Fibroblast of skin of scalp (primary cell): Measurements from ENCODE around the gene SH3BP5. TPM values are rescaled to one million over a fixed set of nuclear protein-coding genes. Genes with fewer than 3 reads are reported as not detected.
"Not testable (repeated sequence)": the region's sequence is repeated elsewhere in the genome, so short reads cannot be mapped to it uniquely, and the experiment has no call there.

Source experiments
- DNase-seq: peaks from one replicate; pipeline ENCODE4 v3.0.0-alpha.2; 2013
- polyA plus RNA-seq, 2 experiments: library from polyadenylated mRNA; unstranded; fragments of 120-200 nt; gene quantifications; one replicate each; pipeline ENCODE4 v1.2.1, GENCODE V29; 2013; ENCODE audit not compliant: insufficient read length in 2 of 2

SH3BP5 gene, protein sequence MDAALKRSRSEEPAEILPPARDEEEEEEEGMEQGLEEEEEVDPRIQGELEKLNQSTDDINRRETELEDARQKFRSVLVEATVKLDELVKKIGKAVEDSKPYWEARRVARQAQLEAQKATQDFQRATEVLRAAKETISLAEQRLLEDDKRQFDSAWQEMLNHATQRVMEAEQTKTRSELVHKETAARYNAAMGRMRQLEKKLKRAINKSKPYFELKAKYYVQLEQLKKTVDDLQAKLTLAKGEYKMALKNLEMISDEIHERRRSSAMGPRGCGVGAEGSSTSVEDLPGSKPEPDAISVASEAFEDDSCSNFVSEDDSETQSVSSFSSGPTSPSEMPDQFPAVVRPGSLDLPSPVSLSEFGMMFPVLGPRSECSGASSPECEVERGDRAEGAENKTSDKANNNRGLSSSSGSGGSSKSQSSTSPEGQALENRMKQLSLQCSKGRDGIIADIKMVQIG
- 20.1 TPM for polyA plus RNA-seq (2013, experiment 1 of 2; ENCODE audit: insufficient read length)
- 20.1 TPM for polyA plus RNA-seq (2013, experiment 2 of 2; ENCODE audit: insufficient read length)

DNA sequence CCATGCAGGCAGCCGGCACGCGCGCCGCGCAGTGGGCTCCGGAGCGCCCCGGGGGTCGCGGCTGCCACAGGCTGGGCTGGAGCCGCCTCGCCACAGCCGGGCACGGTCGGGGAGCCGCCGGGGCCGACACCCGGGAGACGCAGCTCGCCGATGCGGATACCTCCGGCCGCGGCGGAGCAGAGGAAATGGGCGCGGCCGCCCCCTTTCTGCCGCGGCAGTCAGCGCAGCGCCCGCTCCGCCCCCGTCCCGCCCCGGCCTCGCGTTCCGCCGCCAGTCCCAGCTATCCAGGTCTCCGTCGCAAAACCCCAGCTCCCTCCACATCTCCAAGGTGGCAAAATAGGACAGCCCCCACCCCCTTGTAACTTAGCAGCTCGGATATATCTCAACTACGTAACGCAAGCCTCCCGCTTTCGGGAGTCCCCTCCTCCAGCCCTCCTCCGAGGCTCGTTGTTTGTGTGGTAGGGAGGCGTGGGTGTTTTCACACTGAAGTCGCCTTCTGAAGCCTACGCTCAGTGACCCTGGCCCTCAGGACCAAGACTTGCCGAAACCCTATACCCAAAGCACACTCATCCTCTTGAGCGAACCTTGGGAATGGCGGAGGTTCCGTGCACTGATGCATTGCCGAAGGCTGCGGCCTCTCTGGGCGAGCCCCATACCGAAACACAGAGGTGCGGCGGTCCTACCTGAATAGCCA lies at the start of gene SH3BP5:
TSS of gene SH3BP5 (minus strand) at position 182 of the 694 bp plus-strand sequence. CDS start at position 4, 178 bp downstream.
- peak; percentile 70 for DNase-seq

DNA sequence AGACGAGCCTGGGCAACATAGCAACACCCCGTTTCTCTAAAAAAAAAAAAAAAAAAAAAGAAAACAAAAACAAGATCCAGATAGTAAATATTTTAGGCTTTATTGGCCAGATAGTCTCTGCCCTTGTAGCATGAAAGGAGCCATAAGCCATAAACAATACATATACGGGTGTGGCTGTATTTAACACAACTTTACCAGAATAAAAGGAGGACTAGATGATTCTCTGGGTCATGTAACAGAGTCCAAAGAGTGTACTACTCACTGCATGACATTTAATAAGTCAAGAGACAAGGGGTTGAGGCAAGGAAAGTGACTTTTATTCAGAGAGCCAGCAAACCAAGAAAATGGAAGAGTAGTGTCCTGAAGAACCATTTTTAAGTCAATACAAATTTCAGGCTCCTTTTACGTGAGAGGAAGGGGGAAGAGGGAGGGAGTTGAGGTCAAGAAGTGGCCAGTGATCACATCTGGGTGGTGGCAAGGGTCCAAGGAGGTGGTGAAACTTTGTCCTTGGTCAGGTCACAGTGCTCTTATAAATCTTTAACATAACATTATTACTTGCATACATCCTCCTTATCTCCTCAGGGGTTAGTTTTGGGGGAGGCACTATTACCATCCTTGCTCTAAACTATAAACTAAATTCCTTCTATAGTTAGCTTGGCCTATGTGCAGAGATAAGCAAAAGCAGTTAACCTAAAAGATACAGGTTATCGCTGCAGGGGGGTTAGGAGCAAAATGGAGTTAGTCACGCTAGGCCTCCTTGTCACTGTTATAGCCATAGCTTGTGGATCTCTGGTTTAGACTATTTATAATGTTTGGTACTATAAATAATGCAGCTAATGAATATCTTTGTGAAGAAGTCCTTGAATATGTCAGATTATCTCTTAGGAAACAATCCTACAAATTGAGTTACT lies 48.8 kb upstream of the SH3BP5 start:
- no peak for DNase-seq

- DNase-seq: peak; percentile 96
Measured at GRCh38 chr3:15377961-15378791, 45.8 kb upstream of the SH3BP5 start.

GRCh38 chr3:15375461-15376000 lies 43.1 kb upstream of the SH3BP5 start:
- DNase-seq: no peak

DNA sequence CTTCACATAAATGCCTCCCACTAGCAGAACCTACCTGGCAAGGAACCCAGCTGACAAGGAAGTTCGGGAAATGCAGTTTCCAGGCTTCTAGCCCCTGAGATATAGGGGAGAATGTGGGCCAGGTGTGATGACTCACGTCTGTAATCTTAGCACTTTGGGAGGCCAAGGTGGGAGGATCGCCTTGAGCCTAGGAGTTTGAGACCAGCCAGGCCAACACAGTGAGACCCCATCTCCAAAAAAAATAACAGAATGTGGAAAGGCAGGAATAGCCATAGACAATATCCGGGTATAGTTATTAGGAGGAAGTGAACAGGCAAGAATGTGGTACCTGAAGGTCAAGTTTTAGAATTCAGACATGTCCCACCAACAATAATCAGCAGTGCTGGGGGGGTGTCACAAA lies 40.5 kb upstream of the SH3BP5 start:
- no peak for DNase-seq

DNA sequence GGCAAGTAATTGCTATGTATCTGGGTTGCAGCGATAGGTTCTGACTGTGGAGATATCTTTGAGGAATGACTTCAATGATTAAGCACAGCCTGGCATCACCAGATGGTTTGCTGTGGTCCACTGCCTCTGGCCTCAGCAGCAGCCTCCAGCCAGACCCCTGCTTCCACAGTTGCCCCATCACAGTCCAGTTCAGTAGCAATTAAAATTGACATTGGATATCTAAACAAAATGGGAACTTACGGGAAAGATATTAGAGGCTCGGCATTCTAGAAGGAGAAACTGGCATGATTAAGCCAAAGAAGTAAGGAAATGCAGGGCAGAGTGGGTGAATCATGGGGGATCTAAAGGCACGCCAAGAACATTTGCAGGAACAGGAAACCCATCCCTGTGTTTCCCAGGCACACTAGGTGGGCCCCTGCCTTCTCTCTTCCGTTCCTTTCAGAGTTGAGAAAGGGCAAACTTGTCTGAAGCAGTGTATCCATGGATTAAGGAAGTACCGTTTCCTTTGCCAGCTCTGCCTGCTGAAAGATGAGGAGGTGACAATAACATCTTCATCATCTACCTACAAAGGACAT lies 36.3 kb upstream of the SH3BP5 start:
- no peak for DNase-seq

- DNase-seq: peak; percentile 36
Measured at GRCh38 chr3:15367059-15367458, 34.7 kb upstream of the SH3BP5 start.

DNA sequence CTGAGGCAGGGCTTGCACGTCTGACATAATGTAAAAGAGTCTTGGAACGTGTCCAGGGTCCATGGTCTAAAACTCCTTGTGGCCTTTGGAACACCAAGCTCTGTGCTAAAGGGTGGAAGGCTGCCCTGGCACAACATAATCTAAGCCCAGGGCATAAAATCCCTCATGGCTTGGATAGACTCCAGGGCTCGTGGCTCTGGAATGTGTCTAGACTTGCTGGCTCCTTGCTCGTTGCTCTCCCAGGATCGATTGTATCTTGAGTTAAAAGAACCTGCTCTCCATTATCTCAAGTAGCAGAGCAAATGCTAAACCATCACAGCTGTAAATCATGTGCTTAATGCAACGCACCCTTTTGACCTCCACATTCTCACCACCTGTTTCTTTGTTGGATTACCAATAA lies 31.7 kb upstream of the SH3BP5 start:
- peak; percentile 59 for DNase-seq

DNA sequence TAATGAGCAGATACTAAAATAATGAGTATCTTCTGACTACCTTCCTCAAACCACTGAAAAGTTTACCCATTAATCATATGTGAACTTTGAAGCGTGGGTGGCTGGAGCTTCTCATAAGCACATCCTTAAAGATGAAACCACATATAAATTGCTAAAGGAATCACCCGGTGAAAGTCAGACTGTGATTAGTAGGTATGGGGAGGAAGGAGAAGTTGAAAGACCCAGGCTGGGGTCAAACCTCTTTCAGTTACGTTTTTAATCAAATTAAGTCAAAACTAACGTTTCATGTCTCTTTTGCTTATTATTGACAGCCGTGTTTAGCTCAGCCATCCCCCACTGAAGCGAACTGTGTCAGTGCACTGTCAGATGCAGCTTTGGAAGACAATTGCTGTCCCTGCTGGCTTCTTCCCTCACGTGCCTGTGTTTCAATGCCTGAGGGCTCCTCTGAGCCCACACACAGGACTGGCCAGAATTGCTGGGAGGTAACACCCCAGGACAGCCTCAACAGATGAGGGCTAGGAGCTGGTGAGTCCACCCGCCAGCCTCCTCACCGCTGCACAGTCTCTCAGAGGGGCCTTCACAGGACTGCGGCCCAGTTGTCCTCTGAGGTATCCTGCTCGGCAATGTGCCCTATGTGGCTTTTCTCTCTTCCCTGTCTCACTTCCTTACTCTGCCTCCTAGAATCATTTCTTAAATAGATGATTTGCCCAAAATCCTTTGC lies 29.3 kb upstream of the SH3BP5 start:
- peak; percentile 44 for DNase-seq

GRCh38 chr3:15360788-15361493 lies 28.6 kb upstream of the SH3BP5 start:
- peak; percentile 90 for DNase-seq

DNA sequence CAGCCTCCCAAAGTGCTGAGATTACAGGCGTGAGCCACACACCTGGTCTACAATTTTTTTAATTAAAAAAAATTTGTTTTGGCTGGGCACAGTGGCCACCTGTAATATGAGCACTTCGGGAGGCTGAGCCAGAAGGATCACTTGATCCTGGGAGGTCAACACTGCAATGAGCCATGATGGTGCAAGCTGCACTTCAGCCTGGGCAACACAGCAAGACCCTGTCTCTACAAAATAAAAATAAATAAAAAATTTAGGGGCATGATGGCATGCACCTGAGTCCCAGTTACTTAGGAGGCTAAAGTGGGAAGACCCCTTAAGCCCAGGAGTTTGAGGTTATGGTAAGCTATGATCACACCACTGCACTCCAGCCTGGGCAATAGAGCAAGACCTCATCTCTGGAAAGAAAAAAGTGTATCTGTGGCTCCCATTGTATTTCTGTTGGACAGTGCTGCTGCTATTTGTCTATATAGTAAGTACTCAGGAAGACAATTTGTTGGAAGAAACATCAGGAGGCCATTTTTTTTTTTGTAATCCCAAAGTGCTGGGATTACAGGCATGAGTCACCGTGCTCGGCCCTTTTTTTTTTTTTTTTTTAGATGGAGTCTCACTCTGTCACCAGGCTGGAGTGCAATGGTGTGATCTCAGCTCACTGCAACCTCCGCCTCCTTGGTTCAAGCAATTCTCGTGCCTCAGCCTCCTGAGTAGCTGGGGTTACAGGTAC lies 27.5 kb upstream of the SH3BP5 start:
- peak; percentile 54 for DNase-seq

DNA sequence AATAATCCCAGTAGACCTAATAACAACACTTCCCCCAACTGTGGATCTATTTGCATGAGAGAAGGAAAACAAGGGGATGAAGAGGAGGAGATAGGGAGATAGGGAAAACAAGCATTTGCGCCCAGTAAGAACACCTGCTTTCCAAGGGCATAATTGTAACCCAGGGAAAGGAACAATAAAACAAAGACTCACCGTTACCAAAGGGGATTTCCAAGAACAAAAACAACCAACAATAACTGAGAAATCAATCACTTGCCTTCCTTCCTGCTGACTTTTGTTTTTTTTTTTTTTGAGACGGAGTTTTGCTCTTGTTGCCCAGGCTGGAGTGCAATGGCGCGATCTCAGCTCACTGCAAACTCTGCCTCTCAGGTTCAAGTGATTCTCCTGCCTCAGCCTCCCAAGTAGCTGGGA lies 24.3 kb upstream of the SH3BP5 start:
- not testable (repeated sequence) for DNase-seq

- DNase-seq: peak; percentile 49
Measured at GRCh38 chr3:15356176-15356575, 23.8 kb upstream of the SH3BP5 start.

GRCh38 chr3:15355086-15355485 lies 22.7 kb upstream of the SH3BP5 start:
- DNase-seq: no peak

DNA sequence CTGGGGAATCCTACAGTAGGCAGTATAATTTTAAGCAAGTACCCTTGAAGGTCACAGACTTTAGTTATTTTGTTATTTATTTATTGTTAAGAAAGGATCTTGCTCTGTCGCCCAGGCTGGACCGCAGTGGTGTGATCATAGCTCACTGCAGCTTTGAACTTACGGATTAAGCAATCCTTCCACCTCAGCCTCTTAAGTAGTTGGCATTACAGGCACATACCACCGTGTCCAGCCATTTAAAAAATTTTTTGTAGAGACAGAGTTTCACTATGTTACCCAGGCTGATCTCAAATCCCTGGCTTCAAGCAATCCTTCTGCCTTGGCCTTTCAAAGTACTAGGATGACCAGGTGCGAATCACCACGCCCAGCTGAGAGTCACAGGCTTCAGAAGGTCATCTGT lies 22.1 kb upstream of the SH3BP5 start:
- no peak for DNase-seq

- DNase-seq: no peak
Measured at GRCh38 chr3:15350141-15350540, 17.8 kb upstream of the SH3BP5 start.

DNA sequence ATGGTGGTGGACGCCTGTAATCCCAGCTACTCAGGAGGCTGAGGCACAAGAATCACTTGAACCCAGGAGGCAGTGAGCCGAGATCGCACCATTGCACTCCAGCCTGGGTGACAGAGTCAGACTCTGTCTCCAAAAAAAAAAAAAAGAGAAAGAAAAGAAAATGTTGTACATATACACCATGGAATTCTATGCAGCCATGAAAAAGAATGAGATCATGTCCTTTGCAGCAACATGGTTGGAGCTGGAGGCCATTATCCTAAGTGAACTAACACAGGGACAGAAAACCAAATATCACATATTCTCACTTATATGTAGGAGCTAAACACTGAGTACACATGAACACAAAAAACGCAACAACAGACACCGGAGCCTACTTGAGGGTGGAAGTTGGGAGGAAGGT lies 17.1 kb upstream of the SH3BP5 start:
- not testable (repeated sequence) for DNase-seq

DNA sequence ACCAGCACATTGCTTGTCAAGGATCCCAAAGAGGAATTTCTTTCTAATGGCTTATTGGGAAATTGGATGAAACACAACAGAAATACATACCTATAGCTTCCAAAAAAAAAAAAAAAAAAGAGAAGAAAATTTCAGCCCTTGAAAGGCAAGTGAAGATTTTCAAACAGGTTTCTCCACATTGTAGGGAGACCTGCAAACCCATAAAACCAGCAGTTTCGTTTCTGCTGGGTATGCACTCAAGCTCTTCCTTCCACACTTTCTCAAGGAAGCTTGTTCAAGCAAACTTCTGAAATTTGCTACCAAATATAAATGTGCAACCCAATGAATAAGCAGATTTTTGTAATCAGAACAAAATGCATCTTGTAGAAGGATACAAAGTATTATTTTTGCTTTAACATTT lies 15.9 kb upstream of the SH3BP5 start:
- DNase-seq: no peak

- no peak for DNase-seq
Measured at GRCh38 chr3:15347737-15348110, 15.3 kb upstream of the SH3BP5 start.
